GM12892 (cell line): ENCODE data around the gene COMTD1.

Source experiments
- POLR2A ChIP-seq: IDR thresholded peaks from 2 replicates; pipeline ENCODE4 v1.6.1; 2011; ENCODE audit warnings: low read depth, low read length, control low read depth
- POLR2AphosphoS5 ChIP-seq: IDR thresholded peaks from 2 replicates; pipeline ENCODE4 v1.6.1; 2011; ENCODE audit warnings: low read depth, low read length, control low read depth
- TAF1 ChIP-seq: IDR thresholded peaks from 2 replicates; pipeline ENCODE4 v1.6.1; 2011; ENCODE audit warnings: low read depth, mild to moderate bottlenecking, control low read depth, low read length, borderline replicate concordance

- no peak for TF ChIP-seq POLR2A
- TF ChIP-seq POLR2AphosphoS5 = no peak
- no peak for TF ChIP-seq TAF1
Observed at GRCh38 chr10:75246506-75246905, 10.7 kb upstream of the COMTD1 start.
